ENCODE data around the gene ETFA.

The ETFA gene

GRCh38 chr15:76338486-76339304, 27.4 kb upstream of the ETFA start:
- H3K27me3 ChIP-seq, result peaks cover 20 to 100% of the 10 kb centered on the region in 2 donors
- intact Hi-C loops (cut with DNase I; ENCODE audit: low total_unique reads), result no loop called here
- no peak overlapping the region for H3K4me3 ChIP-seq
- no peaks in the 10 kb centered on the region for H3K36me3 ChIP-seq
- H3K27ac ChIP-seq, result no peak overlapping the region
- H3K4me1 ChIP-seq, result peaks cover 3 to 67% (median 55%) of the 10 kb centered on the region in 4 donors
- TF ChIP-seq CTCF (IDR thresholded peaks at IDR 0.05), result no peak
- no peak for DNase-seq
- no peaks in the 10 kb centered on the region for H3K9me3 ChIP-seq

GRCh38 chr15:76337696-76338485, 26.6 kb upstream of the ETFA start:
- no peak overlapping the region for H3K27ac ChIP-seq

GRCh38 chr15:76337059-76337695, 25.9 kb upstream of the ETFA start:
- Histone ChIP-seq H3K36me3 (no peaks in the 10 kb centered on the region), H3K27me3 (peaks cover 8 to 93% of the 10 kb centered on the region in 2 donors), H3K9me3 (no peaks in the 10 kb centered on the region), H3K4me1 (peaks cover 3 to 58% (median 44%) of the 10 kb centered on the region in 4 donors), H3K27ac (no peak overlapping the region), H3K4me3 (no peak overlapping the region)
- intact Hi-C loops (cut with DNase I; ENCODE audit: low total_unique reads), result no loop called here
- DNase-seq, result no peak
- TF ChIP-seq CTCF (IDR thresholded peaks at IDR 0.05), result no peak

More at GRCh38 chr15:76337696-76338485, 26.6 kb upstream of the ETFA start:
- Histone ChIP-seq H3K4me1 (peaks cover 3 to 65% (median 51%) of the 10 kb centered on the region in 4 donors), H3K9me3 (no peaks in the 10 kb centered on the region), H3K36me3 (no peaks in the 10 kb centered on the region), H3K4me3 (no peak overlapping the region), H3K27me3 (peaks cover 12 to 98% of the 10 kb centered on the region in 2 donors)
- DNase-seq, result no peak
- intact Hi-C loops (cut with DNase I; ENCODE audit: low total_unique reads), result no loop called here
- no peak for TF ChIP-seq CTCF (IDR thresholded peaks at IDR 0.05)

- H3K27me3 ChIP-seq, result peaks cover 8 to 86% of the 10 kb centered on the region in 2 donors
- H3K27ac ChIP-seq, result no peak within 1 kb of the TSS
- peaks cover 3 to 50% (median 37%) of the 10 kb centered on the region in 4 donors for H3K4me1 ChIP-seq
These were observed 25.2 kb upstream of the ETFA start, which contains the start of gene ISL2 for GRCh38 chr15:76336254-76337058. TSS of gene ISL2 (plus strand) at chr15:76336773. CDS start at chr15:76336884, 111 bp downstream.

More at GRCh38 chr15:76336254-76337058, 25.2 kb upstream of the ETFA start, which contains the start of gene ISL2:
- Histone ChIP-seq H3K4me3 (no peak within 1 kb of the TSS), H3K9me3 (no peaks in the 10 kb centered on the region), H3K36me3 (no peaks in the 10 kb centered on the region)
- intact Hi-C loops (cut with DNase I; ENCODE audit: low total_unique reads), result no loop called here
- TF ChIP-seq CTCF (IDR thresholded peaks at IDR 0.05), result no peak
- no peak for DNase-seq
